Measurements from ENCODE around the gene ENPP1.
A peak's percentile ranks its signal among the peaks of the same experiment; 100 is the strongest.

The ENPP1 gene

GRCh38 chr6:131929264-131929663 is 121.4 kb downstream of the ENPP1 start:
- no peak overlapping the region for H3K4me3 ChIP-seq (ENCODE audit: low read depth, low read length)
- DNase-seq (ENCODE audit: low read depth), result no peak
- in situ Hi-C loops (cut with HindIII; ENCODE audit: low sequenced_read_pairs), result no loop called here
- peak; percentile 3 for TF ChIP-seq CTCF (IDR thresholded peaks at IDR 0.05; ENCODE audit: low read depth, low read length, missing control alignments)

- in situ Hi-C loops (cut with HindIII; ENCODE audit: low sequenced_read_pairs), result no loop called here
- TF ChIP-seq CTCF (IDR thresholded peaks at IDR 0.05; ENCODE audit: low read depth, low read length, missing control alignments), result no peak
- no peak for DNase-seq (ENCODE audit: low read depth)
- H3K4me3 ChIP-seq (ENCODE audit: low read depth, low read length), result no peak overlapping the region
These were observed 122.2 kb downstream of the ENPP1 start for GRCh38 chr6:131929976-131930375.

- no peak overlapping the region for H3K4me3 ChIP-seq (ENCODE audit: low read depth, low read length)
- DNase-seq (ENCODE audit: low read depth), result no peak
- in situ Hi-C loops (cut with HindIII; ENCODE audit: low sequenced_read_pairs), result no loop called here
- TF ChIP-seq CTCF (IDR thresholded peaks at IDR 0.05; ENCODE audit: low read depth, low read length, missing control alignments), result no peak
These were observed 123.4 kb downstream of the ENPP1 start for GRCh38 chr6:131931063-131931750.

DNA sequence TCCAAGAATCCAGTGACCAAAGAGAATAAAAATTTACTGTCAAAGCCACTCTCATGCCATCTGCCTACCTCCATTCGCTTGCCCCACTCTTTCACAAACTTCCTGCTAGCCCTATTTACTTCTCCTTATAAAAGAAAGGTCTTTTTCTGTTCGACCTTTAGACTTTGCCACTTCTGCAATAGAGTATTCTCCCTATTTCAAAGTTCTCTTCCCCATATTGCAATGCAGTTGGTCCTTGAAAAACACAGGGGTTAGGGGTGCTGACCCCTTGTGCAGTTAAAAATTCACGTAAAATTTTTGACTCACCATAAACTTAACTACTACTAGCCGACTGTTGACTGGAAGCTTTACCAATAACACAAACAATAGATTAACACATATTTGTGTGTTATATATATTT is 128.3 kb downstream of the ENPP1 start:
- DNase-seq (ENCODE audit: low read depth), result no peak
- in situ Hi-C loops (cut with HindIII; ENCODE audit: low sequenced_read_pairs), result no loop called here
- H3K4me3 ChIP-seq (ENCODE audit: low read depth, low read length), result no peak overlapping the region
- TF ChIP-seq CTCF (IDR thresholded peaks at IDR 0.05; ENCODE audit: low read depth, low read length, missing control alignments), result no peak

DNA sequence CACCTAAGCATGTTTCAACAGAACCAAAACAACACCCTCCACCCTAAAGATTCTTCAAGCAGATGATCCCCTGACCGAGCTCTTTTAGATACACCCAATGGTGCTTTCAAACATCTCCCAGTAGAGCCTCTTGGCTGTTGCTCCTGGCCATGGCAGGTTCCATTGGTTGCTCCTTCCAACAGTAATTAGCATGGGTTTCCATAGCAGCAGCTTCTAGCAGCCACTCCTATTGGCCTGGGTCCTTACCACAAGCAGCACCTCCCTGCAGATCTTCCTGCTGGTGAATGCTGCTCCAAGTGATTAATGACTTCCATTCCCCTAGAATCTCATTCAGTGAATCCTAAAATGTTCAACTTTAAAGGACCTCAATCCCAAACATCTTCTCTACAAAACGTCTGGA is 129.4 kb downstream of the ENPP1 start:
- no peak for TF ChIP-seq CTCF (IDR thresholded peaks at IDR 0.05; ENCODE audit: low read depth, low read length, missing control alignments)
- in situ Hi-C loops (cut with HindIII; ENCODE audit: low sequenced_read_pairs), result no loop called here
- DNase-seq (ENCODE audit: low read depth), result peak; percentile 31

GRCh38 chr6:131937703-131938631 is 130.1 kb downstream of the ENPP1 start:
- H3K4me3 ChIP-seq (ENCODE audit: low read depth, low read length), result no peak overlapping the region
- TF ChIP-seq CTCF (IDR thresholded peaks at IDR 0.05; ENCODE audit: low read depth, low read length, missing control alignments), result no peak
- no peak for DNase-seq (ENCODE audit: low read depth)
- in situ Hi-C loops (cut with HindIII; ENCODE audit: low sequenced_read_pairs), result no loop called here

More for the DNA sequence above, 129.4 kb downstream of the ENPP1 start:
- no peak overlapping the region for H3K4me3 ChIP-seq (ENCODE audit: low read depth, low read length)
